Kasumi-1 (cell line): ENCODE results near the gene PKDREJ.
"Not testable (repeated sequence)": the region's sequence is repeated elsewhere in the genome, so short reads cannot be mapped to it uniquely, and the experiment has no call there.

ENCODE experiments used
- DNase-seq, 2 experiments: peaks; one replicate each; lab custom pipeline; 2025; lab: John Stamatoyannopoulos, UW

Gene PKDREJ

GRCh38 chr22:46267431-46268279 lies 4.5 kb upstream of the PKDREJ start, which contains the start of gene TTC38:
TTC38 (plus strand) TSS chr22:46268008; CDS start chr22:46268040, 32 bp downstream.
- DNase-seq: peak; percentile 31 to 34

GRCh38 chr22:46265627-46266026 lies 2.5 kb upstream of the PKDREJ start:
- not testable (repeated sequence) for DNase-seq

- DNase-seq: not testable (repeated sequence)
These were observed 1.4 kb upstream of the PKDREJ start for GRCh38 chr22:46264520-46264919.

- no peak for DNase-seq
These were observed 511 bp downstream of the PKDREJ start for GRCh38 chr22:46262449-46263215.

GRCh38 chr22:46260038-46260437 lies 3.1 kb downstream of the PKDREJ start:
- no peak for DNase-seq

GRCh38 chr22:46259374-46259773 lies 3.8 kb downstream of the PKDREJ start:
- DNase-seq: peak; percentile 46 to 48

GRCh38 chr22:46256358-46256958 lies 6.7 kb downstream of the PKDREJ start:
- no peak for DNase-seq

- no peak for DNase-seq
These were observed 11.2 kb downstream of the PKDREJ start for GRCh38 chr22:46251816-46252380.

- DNase-seq: no peak
These were observed 11.9 kb downstream of the PKDREJ start for GRCh38 chr22:46251266-46251665.

- no peak for DNase-seq
These were observed 12.4 kb downstream of the PKDREJ start for GRCh38 chr22:46250783-46251125.

- DNase-seq: peak; percentile 78 to 86
These were observed 12.9 kb downstream of the PKDREJ start, which contains the start of gene CDPF1 for GRCh38 chr22:46250035-46250782. CDPF1 (minus strand) TSS chr22:46250293; CDS start chr22:46248284, 2,009 bp downstream.

- DNase-seq: no peak
These were observed 15.6 kb downstream of the PKDREJ start for GRCh38 chr22:46247443-46247975.

GRCh38 chr22:46246178-46246577 lies 17.0 kb downstream of the PKDREJ start:
- DNase-seq: no peak

GRCh38 chr22:46245511-46245910 lies 17.6 kb downstream of the PKDREJ start:
- DNase-seq: no peak

- DNase-seq: no peak
These were observed 18.4 kb downstream of the PKDREJ start for GRCh38 chr22:46244771-46245170.

GRCh38 chr22:46242076-46242475 lies 21.1 kb downstream of the PKDREJ start:
- no peak for DNase-seq

GRCh38 chr22:46241396-46242007 lies 21.6 kb downstream of the PKDREJ start:
- no peak for DNase-seq

- no peak for DNase-seq
These were observed 22.2 kb downstream of the PKDREJ start for GRCh38 chr22:46240907-46241306.

GRCh38 chr22:46240506-46240905 lies 22.6 kb downstream of the PKDREJ start:
- DNase-seq: no peak

GRCh38 chr22:46240073-46240472 lies 23.1 kb downstream of the PKDREJ start:
- DNase-seq: no peak
